ENCODE data around the gene ICAM1. TPM values are rescaled to one million over a fixed set of nuclear protein-coding genes. Genes with fewer than 3 reads are reported as not detected.

ICAM1 gene
- total and polyA plus RNA-seq, 2 of the 8 experiments (the other 6 are each of a cell fraction or from before 2014, with no cell fraction given) = 4.0 to 9.4 TPM

- Histone ChIP-seq H3K9me3 (ENCODE audit: insufficient read depth in 2 of 2, low read depth in 1 of 2, low read length in 1 of 2) (no peaks in the 10 kb centered on the region), H2BK12ac (ENCODE audit: low read depth, low read length) (no peak overlapping the region), H4K8ac (ENCODE audit: extremely low read depth, insufficient read depth, low read length) (no peak overlapping the region), H4K91ac (replicated peaks; ENCODE audit: insufficient read length, low read length) (no peak overlapping the region), H2BK5ac (ENCODE audit: low read depth, low read length) (peak overlapping the region; percentile 82), H4K20me1 (replicated peaks in 1 of 2; ENCODE audit: control insufficient read depth in 1 of 2, insufficient read depth in 2 of 2, low read length in 2 of 2) (peaks cover 9 to 19% of the 10 kb centered on the region in 2 experiments), H3K4ac (replicated peaks; ENCODE audit: insufficient read length, low read depth, low read length) (no peak overlapping the region), H3K4me1 (replicated peaks in 1 of 4; ENCODE audit: control insufficient read depth in 3 of 4, insufficient read depth in 4 of 4, low read length in 3 of 4) (peaks cover 0 to 19% (median 7%) of the 10 kb centered on the region in 4 experiments; a peak in 6 of 7 replicates), H3K27ac (ENCODE audit: low read depth, low read length) (peak overlapping the region; percentile 76), H3K4me3 (ENCODE audit: extremely low read depth in 1 of 4, insufficient read depth in 2 of 4, low read depth in 3 of 4, low read length in 4 of 4) (peak overlapping the region; percentile 75 to 96 (median 90)), H4K5ac (ENCODE audit: insufficient read length, low read depth, low read length) (no peak overlapping the region), H2BK15ac (ENCODE audit: low read length) (no peak overlapping the region), H3K27me3 (replicated peaks in 1 of 4; ENCODE audit: control insufficient read depth in 3 of 4, extremely low read depth in 1 of 4, insufficient read depth in 3 of 4, low read length in 3 of 4) (peaks cover 0 to 3% (median 0%) of the 10 kb centered on the region in 4 experiments; a peak in 2 of 7 replicates), H3K36me3 (ENCODE audit: control insufficient read depth in 2 of 4, insufficient read depth in 4 of 4, low read length in 3 of 4) (peaks cover 20 to 29% (median 25%) of the 10 kb centered on the region in 4 experiments), H3K14ac (ENCODE audit: insufficient read length) (no peak overlapping the region), H3K4me2 (ENCODE audit: insufficient read depth in 1 of 2, low read depth in 2 of 2, low read length in 2 of 2) (peak overlapping the region; percentile 82 to 91), H3K23me2 (ENCODE audit: low read depth, low read length) (peaks cover 13% of the 10 kb centered on the region), H3K56ac (replicated peaks; ENCODE audit: insufficient read length, low read depth, low read length) (no peak overlapping the region), H2AFZ (ENCODE audit: low read length) (no peak overlapping the region), H2BK20ac (ENCODE audit: low read length) (no peak overlapping the region), H2BK120ac (replicated peaks; ENCODE audit: low read depth, low read length) (no peak overlapping the region), H3K18ac (ENCODE audit: extremely low read depth, low read length) (no peak overlapping the region; the same call in 1 of the 2 replicates), H2AK5ac (ENCODE audit: low read depth, low read length) (no peak overlapping the region), H3K79me2 (ENCODE audit: control insufficient read depth in 1 of 2, insufficient read depth in 2 of 2, low read length in 2 of 2) (peaks cover 5 to 24% of the 10 kb centered on the region in 2 experiments), H3K79me1 (ENCODE audit: low read depth, low read length) (peaks cover 7% of the 10 kb centered on the region), H3K23ac (ENCODE audit: insufficient read length) (no peak overlapping the region), H3K9ac (replicated peaks in 1 of 4; ENCODE audit: extremely low read depth in 1 of 4, low read depth in 3 of 4, low read length in 3 of 4) (peak overlapping the region; percentile 52 to 86 (median 78))
- ChIA-PET POLR2A (ENCODE audit: partially characterized antibody) (interaction anchor here (0.9 to 6.8 kb wide), 13 partner anchors 13 to 138 kb away, joined by 3 to 104 read pairs (median 4); partner anchors contain the start of genes DNMT1, FDX2, ICAM1 and ICAM4), CTCF (ENCODE audit: partially characterized antibody) (interaction anchor here (0.6 to 4.9 kb wide), 12 partner anchors 11 to 73 kb away, joined by 3 to 21 read pairs (median 4); partner anchors contain the start of gene ICAM1)
- DNase-seq (ENCODE audit: low read depth in 1 of 2, low spot score in 2 of 2) = no peak
- no peak for FAIRE-seq
- 46% methylated on average over 18 of the region's 18 CpGs; no CpG with 5 or more reads in 1 of the 2 experiments for WGBS, 2 experiments (ENCODE audit: extremely low coverage in 1 of 2, insufficient coverage in 1 of 2, insufficient read length in 1 of 2, insufficient replicate concordance in 2 of 2, low coverage in 1 of 2, low lambda C conversion rate in 2 of 2, missing lambda C conversion rate in 1 of 2)
- peak in 1 of 2 experiments; percentile 66; a peak in 1 of 4 replicates for TF ChIP-seq SIN3A (conservative IDR thresholded peaks at IDR 0.05 in 1 of 2, IDR thresholded peaks at IDR 0.05 in 1 of 2; ENCODE audit: low read depth in 1 of 2, low read length in 2 of 2)
- 0 out of 2 replicates have a peak, but pooled peaks have one; percentile 38 for TF ChIP-seq SP4 (IDR thresholded peaks at IDR 0.05; ENCODE audit: low read length)
- TF ChIP-seq SAP30 (IDR thresholded peaks at IDR 0.05; ENCODE audit: insufficient read depth, insufficient replicate concordance, low read length) = peak; percentile 83
- TF ChIP-seq RXRA (IDR thresholded peaks at IDR 0.05; ENCODE audit: insufficient read depth, low read depth, low read length) = no peak
- TF ChIP-seq CEBPB (IDR thresholded peaks at IDR 0.05; ENCODE audit: low read depth, low read length) = no peak
Observed at GRCh38 chr19:10332158-10332964, 61.4 kb downstream of the ICAM1 start.

All from H1 (cell line).